Smooth muscle cell (in vitro differentiated cells): ENCODE data around the gene ADAMTS6. TPM values are rescaled to one million over a fixed set of nuclear protein-coding genes. Genes with fewer than 3 reads are reported as not detected.
A peak's percentile ranks its signal among the peaks of the same experiment; 100 is the strongest.

Experiments used
- DNase-seq: peaks from one replicate; lab custom pipeline; 2025; ENCODE audit not compliant: unreplicated experiment; lab: John Stamatoyannopoulos, UW
- H2AFZ ChIP-seq: fragments of 200-600 bp; sonication (generic); 2 replicates; pipeline ENCODE4 v1.6.0; 2016; ENCODE audit warnings: antibody characterized with exemption, low read depth, mild to moderate bottlenecking
- H3F3A ChIP-seq: fragments of 200-600 bp; sonication (generic); 2 replicates; pipeline ENCODE4 v1.6.0; 2017; ENCODE audit warnings: antibody characterized with exemption, low read depth
- H3K27ac ChIP-seq: fragments of 200-600 bp; sonication (generic); 2 replicates; pipeline ENCODE4 v1.5.1; 2016; ENCODE audit warnings: low read depth, mild to moderate bottlenecking
- H3K27me3 ChIP-seq: fragments of 200-600 bp; sonication (generic); 2 replicates; pipeline ENCODE4 v1.6.1; 2016; ENCODE audit warnings: low read depth, mild to moderate bottlenecking
- H3K36me3 ChIP-seq: fragments of 200-600 bp; sonication (generic); 2 replicates; pipeline ENCODE4 v1.5.1; 2016; ENCODE audit warnings: low read depth
- H3K4me1 ChIP-seq: fragments of 200-600 bp; sonication (generic); 2 replicates; pipeline ENCODE4 v1.5.1; 2016; ENCODE audit warnings: low read depth
- H3K4me2 ChIP-seq: fragments of 200-600 bp; sonication (generic); 2 replicates; pipeline ENCODE4 v1.6.0; 2016; ENCODE audit warnings: mild to moderate bottlenecking
- H3K4me3 ChIP-seq: fragments of 200-600 bp; sonication (generic); 2 replicates; pipeline ENCODE4 v1.5.1; 2016; ENCODE audit warnings: mild to moderate bottlenecking
- H3K79me2 ChIP-seq: fragments of 200-600 bp; sonication (generic); 2 replicates; pipeline ENCODE4 v1.6.0; 2016; ENCODE audit warnings: low read depth, mild to moderate bottlenecking
- H3K9ac ChIP-seq: fragments of 200-600 bp; sonication (generic); 2 replicates; pipeline ENCODE4 v1.6.0; 2016; ENCODE audit warnings: low read depth
- H3K9me3 ChIP-seq: fragments of 200-600 bp; sonication (generic); replicated peaks from 2 replicates; pipeline ENCODE4 v1.5.1; 2016; ENCODE audit warnings: low read depth
- H4K20me1 ChIP-seq: fragments of 200-600 bp; sonication (generic); 2 replicates; pipeline ENCODE4 v1.6.0; 2016; ENCODE audit warnings: low read depth
- WGBS: methylation state at CpG from one replicate; pipeline ENCODE4 v1.1.7; 2016; ENCODE audit warnings: low lambda C conversion rate; 5-methylcytosine and 5-hydroxymethylcytosine counted together
- polyA plus RNA-seq: library from polyadenylated mRNA; unstranded; fragments of >200 nt; fragmentation: Nextera tagmentation; extraction: Ambion mirVana; gene quantifications from 2 replicates; pipeline ENCODE4 v1.2.1, GENCODE V29; 2016
- total RNA-seq: library from RNA; depleted of rRNA; stranded (reverse); fragments of >200 nt; gene quantifications from 2 replicates; pipeline ENCODE4 v1.2.3, GENCODE V29; 2014
- TF ChIP-seq, protein P1 (sequence below): fragments of 200-600 bp; sonication (generic); IDR thresholded peaks from 2 replicates; pipeline ENCODE4 v1.5.1; 2017; ENCODE audit warnings: borderline replicate concordance, mild to moderate bottlenecking, antibody characterized with exemption; ENCODE audit not compliant: insufficient read depth, poor library complexity, severe bottlenecking

Gene ADAMTS6
- total and polyA plus RNA-seq, 2 experiments from 2014 or later: 5.9 to 111 TPM

DNA sequence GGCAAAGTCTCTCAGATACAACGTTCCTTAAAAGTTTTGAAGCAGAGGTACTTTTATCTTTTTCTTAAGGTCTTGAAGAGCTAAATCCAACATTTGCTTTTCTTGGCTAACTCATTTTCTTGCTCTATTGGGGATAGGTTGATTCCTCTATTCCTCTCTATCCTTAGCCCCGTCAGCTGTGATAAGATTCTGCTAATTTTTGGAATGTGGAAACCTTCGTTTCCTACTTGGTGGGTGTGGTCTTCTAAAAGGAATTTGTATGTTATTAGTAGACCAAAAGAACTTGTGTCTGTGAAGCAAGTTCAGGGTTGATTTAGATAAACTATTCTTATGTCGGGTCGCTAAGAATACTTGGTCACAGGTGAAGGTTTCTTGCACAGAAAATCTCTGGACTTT is 308.6 kb downstream of the ADAMTS6 start:
- H3K9me3 ChIP-seq: no peaks in the 10 kb centered on the region
- H3K4me3 ChIP-seq: no peak overlapping the region
- H3K4me1 ChIP-seq: no peaks in the 10 kb centered on the region
- no peak overlapping the region for H2AFZ ChIP-seq
- no peaks in the 10 kb centered on the region for H4K20me1 ChIP-seq
- 81% methylated on average over 5 of the region's 5 CpGs for WGBS
- H3K27me3 ChIP-seq: no peaks in the 10 kb centered on the region
- peak overlapping the region; percentile 33 for H3K4me2 ChIP-seq
- no peaks in the 10 kb centered on the region for H3F3A ChIP-seq
- no peaks in the 10 kb centered on the region for H3K79me2 ChIP-seq
- peak overlapping the region; percentile 66 for H3K27ac ChIP-seq
- TF ChIP-seq, protein P1, sequence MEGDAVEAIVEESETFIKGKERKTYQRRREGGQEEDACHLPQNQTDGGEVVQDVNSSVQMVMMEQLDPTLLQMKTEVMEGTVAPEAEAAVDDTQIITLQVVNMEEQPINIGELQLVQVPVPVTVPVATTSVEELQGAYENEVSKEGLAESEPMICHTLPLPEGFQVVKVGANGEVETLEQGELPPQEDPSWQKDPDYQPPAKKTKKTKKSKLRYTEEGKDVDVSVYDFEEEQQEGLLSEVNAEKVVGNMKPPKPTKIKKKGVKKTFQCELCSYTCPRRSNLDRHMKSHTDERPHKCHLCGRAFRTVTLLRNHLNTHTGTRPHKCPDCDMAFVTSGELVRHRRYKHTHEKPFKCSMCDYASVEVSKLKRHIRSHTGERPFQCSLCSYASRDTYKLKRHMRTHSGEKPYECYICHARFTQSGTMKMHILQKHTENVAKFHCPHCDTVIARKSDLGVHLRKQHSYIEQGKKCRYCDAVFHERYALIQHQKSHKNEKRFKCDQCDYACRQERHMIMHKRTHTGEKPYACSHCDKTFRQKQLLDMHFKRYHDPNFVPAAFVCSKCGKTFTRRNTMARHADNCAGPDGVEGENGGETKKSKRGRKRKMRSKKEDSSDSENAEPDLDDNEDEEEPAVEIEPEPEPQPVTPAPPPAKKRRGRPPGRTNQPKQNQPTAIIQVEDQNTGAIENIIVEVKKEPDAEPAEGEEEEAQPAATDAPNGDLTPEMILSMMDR: no peak
- H3K36me3 ChIP-seq: peaks cover 8% of the 10 kb centered on the region
- no peak overlapping the region for H3K9ac ChIP-seq
- no peak for DNase-seq

DNA sequence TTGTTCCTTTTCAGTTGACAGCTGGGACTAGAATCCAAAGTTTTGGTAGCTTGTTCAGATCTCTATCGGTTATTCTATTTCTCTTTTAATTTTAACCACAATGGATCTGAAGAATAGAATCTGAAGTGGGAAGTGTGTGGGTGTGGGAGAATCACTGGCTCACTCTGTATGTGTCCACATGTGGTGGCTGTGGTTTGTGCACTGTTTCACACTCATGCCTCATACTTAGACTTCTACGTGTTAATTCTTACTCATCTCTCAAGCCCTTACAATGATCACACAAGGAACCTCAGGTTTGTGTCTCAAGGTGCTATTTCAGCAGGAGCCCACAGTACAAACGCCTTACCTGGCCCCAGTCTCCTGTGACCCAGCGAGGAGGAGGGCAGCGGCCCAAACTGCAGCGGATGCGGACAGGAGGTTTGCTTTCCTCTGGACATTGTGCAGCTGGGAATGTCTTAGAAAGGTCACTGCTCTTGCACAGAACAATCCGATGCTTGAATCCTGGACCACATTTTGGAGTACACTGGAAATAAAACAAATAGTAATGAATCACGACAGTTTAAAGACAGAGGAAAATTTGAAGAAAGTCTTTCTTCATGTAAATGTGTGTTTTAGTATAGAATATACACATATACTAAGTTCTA is 309.1 kb downstream of the ADAMTS6 start:
- Histone ChIP-seq H3K9me3 (no peaks in the 10 kb centered on the region), H4K20me1 (no peaks in the 10 kb centered on the region), H3K4me1 (no peaks in the 10 kb centered on the region), H3K79me2 (no peaks in the 10 kb centered on the region), H2AFZ (no peak overlapping the region), H3K27me3 (no peaks in the 10 kb centered on the region), H3K9ac (no peak overlapping the region), H3K4me2 (no peak overlapping the region), H3K4me3 (no peak overlapping the region), H3F3A (no peaks in the 10 kb centered on the region), H3K36me3 (peaks cover 8% of the 10 kb centered on the region), H3K27ac (peak overlapping the region; percentile 66)
- WGBS: 68% methylated on average over 9 of the region's 9 CpGs
- no peak for DNase-seq
- TF ChIP-seq, protein P1: no peak

DNA sequence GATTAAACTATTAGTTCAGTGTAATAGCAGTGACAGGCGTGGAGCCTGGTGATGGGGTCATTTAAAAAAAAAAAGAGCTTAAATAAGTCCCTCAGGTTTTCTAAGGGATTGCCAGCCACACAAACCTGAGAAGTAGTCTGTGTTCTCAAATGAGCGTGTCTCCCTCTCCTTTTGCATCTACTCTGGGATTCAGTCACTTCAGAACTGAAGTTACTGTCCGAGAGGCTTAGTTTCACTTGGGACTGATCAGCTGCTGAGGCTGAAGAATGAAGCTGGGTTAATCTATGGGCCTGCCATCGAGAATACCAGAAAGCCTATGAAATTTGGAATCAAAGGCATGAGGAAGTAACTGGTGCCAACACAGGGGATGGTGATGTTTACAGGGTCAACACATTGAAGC is 310.1 kb downstream of the ADAMTS6 start:
- no peak overlapping the region for H3K4me3 ChIP-seq
- peaks cover 8% of the 10 kb centered on the region for H3K36me3 ChIP-seq
- no peaks in the 10 kb centered on the region for H3K79me2 ChIP-seq
- TF ChIP-seq, protein P1: no peak
- no peaks in the 10 kb centered on the region for H4K20me1 ChIP-seq
- no peak overlapping the region for H2AFZ ChIP-seq
- H3K4me1 ChIP-seq: no peaks in the 10 kb centered on the region
- H3K9ac ChIP-seq: no peak overlapping the region
- H3K9me3 ChIP-seq: no peaks in the 10 kb centered on the region
- DNase-seq: no peak
- H3K27me3 ChIP-seq: no peaks in the 10 kb centered on the region
- peak overlapping the region; percentile 66 for H3K27ac ChIP-seq
- 82% methylated on average over 4 of the region's 4 CpGs for WGBS
- H3F3A ChIP-seq: no peaks in the 10 kb centered on the region
- H3K4me2 ChIP-seq: no peak overlapping the region

DNA sequence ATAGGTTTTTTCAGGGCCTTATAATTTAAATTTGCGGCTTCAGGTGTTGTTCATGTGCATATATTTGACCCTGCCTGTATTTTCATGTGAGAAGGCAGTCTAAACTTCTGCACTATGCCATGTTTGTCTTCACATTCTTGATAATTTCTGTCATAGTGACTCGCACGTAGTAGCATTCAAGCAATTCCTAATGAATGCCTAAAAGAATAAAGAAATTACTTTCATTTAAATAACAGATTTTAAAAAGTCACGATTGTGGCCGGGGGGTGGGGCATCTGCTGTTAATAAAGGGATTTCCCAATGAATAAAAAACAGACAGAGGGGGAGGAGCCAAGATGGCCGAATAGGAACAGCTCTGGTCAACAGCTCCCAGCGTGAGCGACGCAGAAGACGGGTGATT is 318.0 kb downstream of the ADAMTS6 start:
- peak overlapping the region; percentile 38 for H3K27ac ChIP-seq
- TF ChIP-seq, protein P1: no peak

More for the DNA sequence above, 318.0 kb downstream of the ADAMTS6 start:
- Histone ChIP-seq H3K9ac (no peak overlapping the region), H3K4me1 (no peaks in the 10 kb centered on the region), H3K4me2 (no peak overlapping the region), H3K36me3 (no peaks in the 10 kb centered on the region), H3K4me3 (no peak overlapping the region), H3K79me2 (no peaks in the 10 kb centered on the region), H3F3A (peaks cover 5% of the 10 kb centered on the region), H3K27me3 (no peaks in the 10 kb centered on the region), H2AFZ (no peak overlapping the region), H4K20me1 (no peaks in the 10 kb centered on the region), H3K9me3 (no peaks in the 10 kb centered on the region)
- whole genome bisulfite sequencing: 89% methylated on average over 10 of the region's 10 CpGs
- no peak for DNase-seq
